GM18870 (cell line): ENCODE results near the gene MAPKAPK2.
"Not testable (repeated sequence)": the region's sequence is repeated elsewhere in the genome, so short reads cannot be mapped to it uniquely, and the experiment has no call there.

Experiments
- ATAC-seq: cut with Tn5 transposase; IDR thresholded peaks from one replicate; pipeline ENCODE4 v1.9.1; 2021; ENCODE audit warnings: moderate library complexity; ENCODE audit not compliant: unreplicated experiment

MAPKAPK2 gene

DNA sequence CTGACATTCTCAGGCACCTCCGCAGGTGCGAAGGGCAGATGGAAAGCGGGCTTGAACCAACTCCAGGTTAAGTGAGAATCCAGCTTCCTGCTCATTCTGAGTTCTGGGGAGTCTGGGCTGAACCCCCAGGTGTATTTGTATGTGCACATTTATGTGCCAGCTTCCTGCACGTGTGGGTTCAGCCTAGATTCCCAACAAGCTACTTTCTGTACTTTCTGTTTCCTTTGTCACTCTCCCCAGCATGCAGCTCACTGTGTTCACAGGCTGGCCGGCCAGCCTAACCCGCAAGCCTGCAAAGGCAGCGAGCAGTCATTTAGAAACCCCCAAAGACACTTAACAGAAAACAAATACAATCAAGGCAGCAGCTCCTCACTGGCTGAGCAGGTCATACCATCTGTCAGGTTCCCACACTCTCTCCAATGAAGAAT lies 84.6 kb downstream of the MAPKAPK2 start:
- ATAC-seq = peak; percentile 49

DNA sequence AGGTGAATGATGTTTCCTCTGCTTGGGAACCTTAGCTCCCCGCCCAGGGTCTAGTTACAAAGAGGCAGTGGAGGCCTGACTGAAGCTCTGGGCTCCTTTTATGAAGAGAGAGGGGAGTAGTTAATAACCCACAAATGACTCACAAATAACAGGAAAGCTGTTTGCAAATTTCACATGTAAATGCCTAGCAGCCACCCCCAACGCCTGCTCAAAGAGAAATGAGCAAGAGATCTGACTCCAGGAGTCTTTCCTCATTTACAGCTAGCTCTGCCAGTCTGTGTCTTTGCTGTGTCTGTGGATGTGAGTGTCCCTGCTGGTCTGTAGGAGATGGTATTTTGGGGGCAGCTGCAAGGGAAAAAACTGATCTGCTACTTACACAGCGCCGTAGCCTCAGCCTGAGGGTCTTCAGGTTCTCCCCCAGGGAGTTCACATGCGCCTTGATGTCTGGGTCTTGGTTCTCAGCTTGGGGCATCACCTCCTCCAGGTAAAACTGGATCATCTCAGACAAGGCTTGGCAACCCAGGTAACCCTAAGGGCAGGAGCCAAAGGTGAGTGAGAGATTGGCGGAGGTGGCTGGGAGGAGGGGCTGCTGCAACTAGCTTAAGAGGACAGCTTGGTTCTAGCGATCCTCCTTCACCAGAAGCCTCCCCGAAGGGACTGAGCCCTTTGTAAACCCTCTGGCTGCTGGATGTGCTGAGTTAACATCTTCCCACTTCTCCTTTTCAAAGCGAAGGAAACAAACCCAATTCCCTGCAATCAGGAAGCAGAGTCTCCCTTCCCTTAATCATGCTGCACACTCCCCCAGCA lies 86.0 kb downstream of the MAPKAPK2 start, which contains the start of gene IL19:
Gene IL19, plus strand, starts transcription at position 243 of the 807 bp plus-strand sequence. CDS start 65,890 bp downstream, outside the sequence.
- ATAC-seq = peak; percentile 21

DNA sequence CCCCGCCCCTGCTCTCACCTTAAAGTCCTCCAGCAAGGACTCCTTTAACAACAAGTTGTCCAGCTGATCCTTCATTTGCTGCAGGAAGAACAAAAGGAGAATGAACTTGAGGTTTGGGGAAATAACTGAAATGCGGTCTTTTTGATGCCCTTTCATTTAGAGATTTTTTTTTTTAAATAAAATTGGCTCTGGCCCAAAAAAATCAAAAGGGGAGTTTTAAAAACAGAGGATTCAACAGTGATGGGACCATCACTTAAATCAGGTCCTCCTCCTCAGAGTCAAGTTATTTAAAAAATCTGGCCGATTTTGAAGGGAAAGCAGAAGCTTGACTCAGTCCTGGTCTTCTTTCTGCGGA lies 86.6 kb downstream of the MAPKAPK2 start:
- no peak for ATAC-seq

DNA sequence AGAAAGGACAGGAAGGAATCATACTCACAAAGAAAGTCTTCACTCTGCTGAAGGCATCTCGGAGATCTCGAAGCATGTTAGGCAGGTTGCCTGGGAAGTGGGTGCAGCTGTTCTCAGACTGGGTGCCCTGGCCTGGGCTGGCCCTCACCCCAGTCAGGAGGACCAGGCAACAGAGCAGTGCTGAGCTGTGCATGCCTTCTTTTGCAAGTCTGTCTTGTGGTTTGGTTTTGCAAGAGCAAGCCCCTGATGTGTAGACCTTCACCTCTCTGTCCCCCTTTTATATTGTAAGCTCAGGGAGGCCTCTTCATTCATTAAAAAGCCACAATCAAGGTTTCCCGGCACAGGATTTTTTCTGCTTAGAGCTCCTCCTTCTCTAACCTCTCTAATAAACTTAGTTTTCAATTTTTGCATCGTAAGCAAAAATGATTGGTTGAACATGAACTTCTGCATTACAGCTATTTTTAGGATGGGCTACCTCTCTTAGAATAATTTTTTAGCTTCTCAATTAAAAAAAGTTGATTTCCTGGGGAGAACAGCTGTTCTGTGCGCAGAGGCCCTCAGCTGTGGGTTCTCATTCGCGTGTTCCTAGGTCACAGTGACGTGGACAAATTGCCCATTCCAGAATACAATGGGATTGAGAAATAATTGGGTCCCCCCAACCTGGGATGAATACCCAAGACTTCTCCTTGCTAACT lies 87.7 kb downstream of the MAPKAPK2 start, which contains the start of gene IL10:
Gene IL10, minus strand, starts transcription at position 252 of the 695 bp plus-strand sequence. Its CDS starts 59 bp downstream, at position 193.
- ATAC-seq = no peak

DNA sequence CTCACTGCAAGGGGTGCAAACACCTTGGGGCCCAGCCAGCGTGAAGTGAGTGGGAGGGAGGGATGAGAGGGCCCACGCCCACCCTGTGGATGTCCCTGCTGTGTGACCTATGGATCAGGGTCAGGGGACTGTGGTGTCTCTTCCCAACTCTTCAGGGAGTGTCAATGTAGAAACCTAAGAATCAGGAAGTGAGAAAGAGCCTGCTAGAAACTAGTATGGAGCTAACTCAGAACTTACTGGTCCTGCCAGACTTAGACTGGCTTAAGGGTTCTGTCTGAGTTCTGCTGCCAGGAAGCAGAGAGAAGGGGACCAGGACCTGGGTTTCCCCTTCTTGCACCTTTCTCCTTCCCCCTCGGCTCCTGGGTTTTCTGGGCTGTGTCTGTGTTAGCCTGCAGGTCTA lies 89.4 kb downstream of the MAPKAPK2 start:
- ATAC-seq = no peak

DNA sequence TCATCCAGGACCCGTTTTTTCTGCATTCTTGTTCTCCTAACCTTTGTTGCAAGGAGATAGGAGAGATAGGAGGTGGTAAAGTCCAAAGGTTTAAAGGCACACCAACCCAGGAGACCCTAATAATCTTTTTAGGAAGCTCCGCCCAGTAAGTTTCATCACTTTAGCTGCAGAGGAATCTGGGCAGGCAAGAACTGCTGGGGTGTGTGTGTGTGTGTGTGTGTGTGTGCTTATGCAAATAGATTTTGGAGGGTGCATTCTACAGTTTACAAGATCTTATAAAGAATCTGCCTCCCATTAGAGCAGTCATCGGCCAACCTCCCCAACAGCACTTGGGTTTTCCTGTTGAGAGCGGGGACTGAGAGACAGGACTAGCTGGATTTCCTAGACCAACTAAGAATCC lies 91.5 kb downstream of the MAPKAPK2 start:
- ATAC-seq = no peak

DNA sequence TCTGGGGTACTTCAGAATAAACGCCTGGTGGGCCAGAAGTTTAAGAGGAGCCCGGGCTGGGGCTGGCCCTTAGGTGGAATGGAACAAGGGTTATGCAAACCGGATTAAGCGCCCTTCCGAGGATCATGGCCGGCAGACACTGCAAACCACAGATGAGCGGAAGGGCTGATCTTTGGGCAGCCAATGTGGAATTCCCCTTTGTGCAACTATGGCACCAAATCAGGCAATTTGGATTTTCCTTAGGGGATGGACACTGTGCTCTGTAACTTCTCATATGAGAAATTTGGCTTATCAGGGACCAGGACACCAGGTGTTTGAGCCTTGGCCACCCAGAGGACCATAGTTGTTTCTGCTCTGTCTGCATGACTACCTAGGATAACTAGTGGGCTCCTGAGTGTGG lies 93.3 kb downstream of the MAPKAPK2 start:
- no peak for ATAC-seq

DNA sequence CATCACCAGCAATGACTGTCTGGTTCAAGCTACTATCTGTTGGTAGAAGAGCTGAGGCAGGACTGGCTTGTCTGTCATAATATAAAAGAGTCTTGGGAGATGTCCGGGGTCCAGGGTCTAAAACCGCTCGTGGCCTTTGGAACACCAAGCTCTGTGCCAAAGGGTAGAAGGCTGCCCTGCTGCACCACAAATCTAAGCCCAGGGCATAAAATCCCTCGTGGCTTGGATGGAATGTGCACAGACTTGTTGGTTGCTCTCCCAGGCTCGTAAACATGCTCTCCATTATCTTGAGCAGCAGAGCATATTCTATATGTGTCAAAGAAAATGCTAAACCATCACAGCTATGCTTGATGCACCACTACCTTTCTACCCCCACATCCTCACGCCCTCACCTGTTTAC lies 94.2 kb downstream of the MAPKAPK2 start:
- ATAC-seq = not testable (repeated sequence)

DNA sequence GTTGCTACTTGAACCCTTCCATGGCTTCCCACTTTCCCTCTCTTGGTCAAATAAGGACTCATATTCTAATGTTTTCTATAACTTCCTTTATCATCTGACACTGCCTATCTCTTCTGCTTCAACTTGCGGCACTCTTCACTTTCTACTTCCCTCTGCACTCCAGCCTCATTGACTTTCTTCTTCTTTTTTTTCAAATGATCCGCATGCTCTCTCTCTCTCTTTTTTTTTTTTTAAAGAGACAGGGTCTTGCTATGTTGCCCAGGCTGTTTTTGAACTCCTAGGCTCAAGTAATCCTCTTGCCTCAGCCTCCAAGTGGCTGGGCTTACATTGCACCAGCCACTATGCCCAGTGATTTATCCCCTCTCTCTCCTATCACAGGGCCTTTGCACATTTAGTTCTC lies 94.9 kb downstream of the MAPKAPK2 start:
- ATAC-seq = no peak

DNA sequence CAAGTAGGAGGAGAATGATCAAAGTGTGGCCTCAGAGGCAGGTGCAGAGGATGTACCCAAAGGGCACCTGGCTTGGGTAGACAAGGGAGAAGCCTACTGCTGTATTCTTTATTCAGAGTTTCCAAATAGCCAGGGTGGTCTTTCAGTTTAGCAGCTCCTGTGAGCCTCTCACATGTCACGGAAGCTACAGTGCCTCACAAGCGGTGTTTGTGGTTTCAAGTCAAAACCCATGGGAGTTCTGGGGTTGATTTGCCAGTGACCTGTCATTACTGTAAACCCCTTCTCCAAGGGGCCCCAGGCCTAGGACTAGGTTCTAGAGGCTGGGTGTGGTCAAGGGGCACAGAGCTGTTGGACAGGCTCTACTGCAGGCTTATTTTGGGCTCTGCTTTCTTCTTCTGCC lies 97.7 kb downstream of the MAPKAPK2 start:
- ATAC-seq = peak; percentile 42

DNA sequence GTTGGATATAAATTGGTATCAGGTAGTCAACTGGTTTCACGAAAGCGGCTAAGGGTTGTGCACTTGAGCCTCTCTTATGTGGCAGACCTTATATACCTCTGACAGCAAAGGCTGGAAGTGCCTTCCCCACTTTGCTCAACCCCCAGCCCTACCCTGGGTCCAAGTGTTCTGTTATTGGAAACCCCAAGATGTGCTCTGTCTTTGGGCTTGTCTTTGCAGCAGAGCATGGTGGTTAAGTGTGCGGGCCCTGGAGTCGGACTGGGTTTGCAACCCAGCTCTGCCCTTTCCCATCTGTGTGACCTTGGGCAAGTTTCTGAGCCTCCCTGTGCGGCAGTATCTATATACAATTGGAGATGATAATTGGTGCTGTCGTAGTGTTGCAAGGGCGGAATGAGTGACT lies 98.8 kb downstream of the MAPKAPK2 start:
- no peak for ATAC-seq
